Mucosa of descending colon (tissue), 3 donors: ENCODE results near the gene NRARP. TPM values are rescaled to one million over a fixed set of nuclear protein-coding genes. Genes with fewer than 3 reads are reported as not detected.

Experiments used
- ATAC-seq: fragments of 200-7000 bp; cut with Tn5 transposase; one replicate; pipeline ENCODE4 v1.9.1; 2020; ENCODE audit warnings: mild to moderate bottlenecking, moderate library complexity
- DNase-seq, 3 donors: peaks; one replicate each; pipeline ENCODE4 v3.0.0-alpha.2; 2020
- H3K36me3 ChIP-seq: fragments of 200-600 bp; one replicate; pipeline ENCODE4 v1.8.0; 2021; ENCODE audit warnings: low read depth, mild to moderate bottlenecking
- H3K4me1 ChIP-seq: fragments of 200-600 bp; one replicate; pipeline ENCODE4 v1.8.0; 2021; ENCODE audit warnings: low read depth, mild to moderate bottlenecking
- H3K4me3 ChIP-seq: fragments of 200-600 bp; one replicate; pipeline ENCODE4 v1.8.0; 2021; ENCODE audit warnings: mild to moderate bottlenecking
- H3K9me3 ChIP-seq: fragments of 200-600 bp; one replicate; pipeline ENCODE4 v1.8.0; 2021; ENCODE audit warnings: mild to moderate bottlenecking
- intact Hi-C, 2 donors: fragments of 100-400 bp; cut with DNase I in 1 of 2; cut with micrococcal nuclease in 1 of 2; formaldehyde crosslinking; loops; one replicate each; pipeline versions ENCODE4 v1.11.0 to v1.11.1; 2022; cut with DNase I, micrococcal nuclease
- total RNA-seq, 3 donors: library from RNA; stranded (reverse); fragmentation: NEBNext Ultra II Directional in 2 of 3; extraction: Animal tissue kit (Norgen Biotek cat#: 25700) in 2 of 3; gene quantifications; one replicate each; pipeline versions ENCODE4 v1.2.1 to v1.2.4, GENCODE V29; 2021 to 2023
- TF ChIP-seq, protein P1 (sequence below): fragments of 200-600 bp; IDR thresholded peaks from one replicate; pipeline ENCODE4 v1.8.0; 2022; ENCODE audit warnings: antibody characterized with exemption, mild to moderate bottlenecking
- donor health status: DM: no; HTN: no; CAD: no; lungs with moderate emphysema.
- donor health status: DM: no; HTN: no; CAD: no.
- donor health status: DM: no; HTN: yes; CAD: no.

Gene NRARP
- total RNA-seq, 3 donors from 2014 or later = 61.4 to 171 (median 146) TPM

DNA sequence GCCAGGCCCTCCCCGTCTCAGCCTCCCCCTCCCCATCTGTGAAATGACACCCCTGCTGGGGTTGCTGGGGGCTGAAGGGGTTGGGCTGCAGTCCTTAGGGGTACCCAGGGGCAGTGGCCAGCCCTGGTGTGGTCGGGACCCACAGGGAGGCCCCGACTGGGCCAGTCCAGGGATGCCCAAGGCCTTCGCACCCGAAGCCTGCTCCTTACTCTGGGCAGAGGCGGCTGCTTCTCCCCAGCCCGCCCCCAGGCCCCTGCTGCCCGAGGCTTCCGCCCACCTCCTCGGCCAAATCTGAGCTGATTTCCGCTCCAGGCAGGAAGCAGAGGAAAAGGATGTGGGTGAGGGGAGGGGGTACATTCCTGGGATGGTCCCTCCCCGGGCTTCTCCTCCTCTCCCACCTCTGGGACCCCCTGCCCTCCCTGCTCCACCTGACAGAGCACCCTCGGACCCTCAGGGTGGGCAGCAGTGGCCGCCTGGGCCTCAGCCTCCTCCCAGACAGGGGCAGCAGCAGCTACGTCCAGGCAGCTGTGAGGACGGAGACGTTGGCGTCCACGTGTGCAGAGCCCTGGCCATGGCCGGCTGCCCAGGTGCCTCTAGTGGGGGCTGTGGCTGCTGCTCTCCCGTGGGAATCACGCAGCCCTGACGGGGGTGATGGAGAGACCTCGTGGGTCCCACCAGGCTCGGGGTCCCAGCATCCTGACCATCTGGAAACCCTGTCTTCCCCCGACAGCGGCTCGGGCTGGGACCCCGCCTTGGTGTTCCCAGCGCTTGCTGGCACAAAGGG lies 4.2 kb upstream of the NRARP start:
- TF ChIP-seq, protein P1, sequence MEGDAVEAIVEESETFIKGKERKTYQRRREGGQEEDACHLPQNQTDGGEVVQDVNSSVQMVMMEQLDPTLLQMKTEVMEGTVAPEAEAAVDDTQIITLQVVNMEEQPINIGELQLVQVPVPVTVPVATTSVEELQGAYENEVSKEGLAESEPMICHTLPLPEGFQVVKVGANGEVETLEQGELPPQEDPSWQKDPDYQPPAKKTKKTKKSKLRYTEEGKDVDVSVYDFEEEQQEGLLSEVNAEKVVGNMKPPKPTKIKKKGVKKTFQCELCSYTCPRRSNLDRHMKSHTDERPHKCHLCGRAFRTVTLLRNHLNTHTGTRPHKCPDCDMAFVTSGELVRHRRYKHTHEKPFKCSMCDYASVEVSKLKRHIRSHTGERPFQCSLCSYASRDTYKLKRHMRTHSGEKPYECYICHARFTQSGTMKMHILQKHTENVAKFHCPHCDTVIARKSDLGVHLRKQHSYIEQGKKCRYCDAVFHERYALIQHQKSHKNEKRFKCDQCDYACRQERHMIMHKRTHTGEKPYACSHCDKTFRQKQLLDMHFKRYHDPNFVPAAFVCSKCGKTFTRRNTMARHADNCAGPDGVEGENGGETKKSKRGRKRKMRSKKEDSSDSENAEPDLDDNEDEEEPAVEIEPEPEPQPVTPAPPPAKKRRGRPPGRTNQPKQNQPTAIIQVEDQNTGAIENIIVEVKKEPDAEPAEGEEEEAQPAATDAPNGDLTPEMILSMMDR = no peak
- intact Hi-C loops = no loop called here
- no peaks in the 10 kb centered on the region for H3K36me3 ChIP-seq
- no peak overlapping the region for H3K4me3 ChIP-seq
- H3K9me3 ChIP-seq = no peaks in the 10 kb centered on the region
- no peak for ATAC-seq
- H3K4me1 ChIP-seq = peaks cover 66% of the 10 kb centered on the region
- peak in 2 of 3 donors; percentile 65 to 66 for DNase-seq

DNA sequence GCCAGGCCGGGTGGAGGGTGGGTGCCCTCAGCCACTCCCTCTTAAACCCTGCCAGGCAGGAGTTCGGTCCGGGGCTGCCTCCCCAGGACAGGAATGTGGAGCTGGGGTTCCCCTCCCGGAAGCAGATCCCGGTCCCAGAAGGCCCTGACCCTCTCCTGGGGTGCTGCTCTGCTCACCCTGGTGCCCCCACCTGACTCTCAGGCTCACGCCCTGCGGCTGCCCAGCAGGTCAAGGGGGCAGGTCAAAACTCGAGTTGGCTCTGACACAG lies 3.7 kb upstream of the NRARP start:
- no peak overlapping the region for H3K4me3 ChIP-seq
- no peak for DNase-seq
- no peaks in the 10 kb centered on the region for H3K36me3 ChIP-seq
- TF ChIP-seq, protein P1 = no peak
- intact Hi-C loops = no loop called here
- no peak for ATAC-seq
- peaks cover 61% of the 10 kb centered on the region for H3K4me1 ChIP-seq
- H3K9me3 ChIP-seq = no peaks in the 10 kb centered on the region

DNA sequence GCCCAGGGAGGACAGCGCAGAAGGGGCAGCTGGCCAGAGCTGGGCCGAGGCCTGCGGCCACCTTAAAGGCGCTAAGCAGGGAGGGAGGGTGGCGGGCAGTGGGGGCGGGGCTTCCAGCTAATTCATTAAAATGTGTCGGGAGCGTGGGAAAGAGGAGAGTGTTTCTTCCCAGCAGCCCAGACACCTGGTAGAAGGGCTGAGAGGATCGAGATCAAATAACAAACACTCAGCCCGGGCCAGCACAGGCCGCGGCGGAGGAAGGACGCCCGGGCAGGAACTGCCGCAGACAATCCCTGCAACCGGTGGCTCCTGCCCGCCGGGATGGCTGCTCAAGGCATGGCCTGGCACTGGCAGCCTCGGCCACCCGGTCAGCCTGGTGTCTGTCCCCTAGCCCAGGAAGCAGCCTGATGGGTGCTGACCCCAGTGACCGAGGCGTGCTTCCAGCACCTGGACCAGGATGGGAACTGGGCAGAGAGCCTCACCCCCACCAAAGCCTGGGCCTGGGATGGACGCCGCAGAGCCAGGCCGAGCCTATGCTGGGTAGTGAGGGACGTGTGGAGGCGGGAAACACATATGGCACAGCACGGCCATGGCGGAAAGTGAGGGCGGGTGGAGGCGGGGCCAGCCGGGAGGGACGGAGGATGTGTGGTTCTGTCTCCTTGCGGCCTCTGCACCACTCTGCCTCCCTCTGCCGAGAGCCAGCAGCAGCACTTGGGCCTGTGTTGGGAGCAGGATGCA lies 3.2 kb upstream of the NRARP start:
- ATAC-seq (peak; percentile 58), DNase-seq (peak; percentile 89 to 91 (median 90))
- intact Hi-C loops = no loop called here

DNA sequence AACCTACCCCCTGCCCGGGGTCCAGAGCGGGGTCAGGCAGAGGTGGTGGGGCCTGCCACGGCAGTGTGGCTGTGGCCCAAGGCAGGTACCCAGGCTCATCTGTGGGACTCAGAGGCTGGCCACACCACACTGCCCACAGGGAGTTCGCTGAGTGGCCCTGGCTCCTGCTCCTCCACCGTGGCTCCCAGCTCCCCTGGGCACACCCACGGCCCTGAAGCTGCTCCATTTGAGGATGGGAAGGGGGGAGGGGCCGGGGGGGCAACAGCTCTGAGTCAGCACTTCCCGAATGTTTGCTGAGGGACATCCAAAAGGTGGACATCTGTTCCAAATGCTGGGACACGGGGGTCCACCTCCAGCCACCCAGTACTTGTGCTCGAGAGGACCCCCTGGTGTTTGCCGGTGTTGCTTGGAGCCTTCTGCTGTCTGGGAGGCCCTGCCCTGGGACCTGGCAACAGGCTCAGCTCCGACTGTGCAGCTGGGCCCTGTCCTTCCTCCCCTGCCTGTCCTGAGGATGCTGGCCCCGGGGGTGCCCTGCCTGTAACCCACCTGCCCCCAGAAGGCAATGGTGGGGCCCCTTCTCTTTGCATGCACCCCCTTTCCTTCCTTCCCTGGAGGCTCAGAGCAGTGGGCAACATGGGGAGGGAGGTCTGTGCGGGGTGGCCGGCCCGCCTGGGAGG lies 2.5 kb upstream of the NRARP start:
- TF ChIP-seq, protein P1 = no peak
- H3K9me3 ChIP-seq = no peaks in the 10 kb centered on the region
- intact Hi-C loops = no loop called here
- ATAC-seq = no peak
- no peaks in the 10 kb centered on the region for H3K36me3 ChIP-seq
- H3K4me3 ChIP-seq = no peak overlapping the region
- peaks cover 60% of the 10 kb centered on the region for H3K4me1 ChIP-seq
- DNase-seq = peak; percentile 50 to 68 (median 65)

More for the DNA sequence above, 3.2 kb upstream of the NRARP start:
- Histone ChIP-seq H3K9me3 (no peaks in the 10 kb centered on the region), H3K36me3 (no peaks in the 10 kb centered on the region), H3K4me3 (no peak overlapping the region), H3K4me1 (peaks cover 60% of the 10 kb centered on the region)
- TF ChIP-seq, protein P1 = no peak

DNA sequence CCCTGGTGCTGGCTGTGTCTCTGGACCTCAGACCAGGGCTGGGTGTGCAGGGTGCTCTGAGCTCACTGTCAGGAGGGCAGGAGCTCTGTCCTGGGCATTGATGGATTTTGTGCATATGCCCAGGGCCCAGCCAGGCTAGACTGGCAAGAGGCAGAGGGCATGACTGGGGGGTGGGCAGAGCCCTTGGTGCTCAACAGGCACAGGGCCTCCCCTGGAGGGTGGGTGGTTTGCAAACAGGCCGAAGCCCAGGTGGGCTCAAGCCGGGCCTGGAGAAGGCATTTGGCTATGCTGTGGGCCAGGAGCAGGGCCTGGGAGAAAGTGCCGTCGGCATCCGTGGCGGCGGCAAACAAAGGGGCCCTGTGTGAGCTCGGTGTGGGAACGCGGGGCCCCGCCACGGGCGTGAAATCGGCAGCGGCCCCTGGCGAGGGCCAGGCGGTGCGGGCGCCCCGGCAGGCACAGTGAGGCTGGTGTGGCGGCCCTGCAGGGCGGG lies 1.9 kb upstream of the NRARP start:
- Histone ChIP-seq H3K36me3 (no peaks in the 10 kb centered on the region), H3K4me1 (peaks cover 60% of the 10 kb centered on the region), H3K4me3 (no peak overlapping the region), H3K9me3 (no peaks in the 10 kb centered on the region)
- ATAC-seq (no peak), DNase-seq (peak in 2 of 3 donors; percentile 60 to 69)
- intact Hi-C loops = no loop called here
- TF ChIP-seq, protein P1 = no peak
